MM.1S (cell line): ENCODE data around the gene IL15RA.

Experiments
- CTCF ChIP-seq: fragments of 300-600 bp; sonication (generic); IDR thresholded peaks from 2 replicates; pipeline ENCODE4 v1.5.1; 2016; ENCODE audit warnings: antibody characterized with exemption, low read length, mixed read lengths
- EZH2 ChIP-seq: fragments of 300-600 bp; sonication (generic); optimal IDR thresholded peaks from 2 replicates; pipeline ENCODE3; 2017; ENCODE audit warnings: low read depth, mild to moderate bottlenecking, antibody characterized with exemption, low read length, mixed read lengths
- EZH2phosphoT487 ChIP-seq: fragments of 300-600 bp; sonication (generic); IDR thresholded peaks from 2 replicates; pipeline ENCODE4 v1.6.1; 2018; ENCODE audit warnings: antibody characterized with exemption, low read length

- TF ChIP-seq CTCF (no peak), EZH2 (no peak), EZH2phosphoT487 (no peak)
Observed at GRCh38 chr10:5930272-5930671, 47.1 kb downstream of the IL15RA start.
